ENCODE results near the gene CTSC. TPM values are rescaled to one million over a fixed set of nuclear protein-coding genes. Genes with fewer than 3 reads are reported as not detected.

The CTSC gene
- total RNA-seq, 1 experiment from 2014 or later, result 80.2 TPM

DNA sequence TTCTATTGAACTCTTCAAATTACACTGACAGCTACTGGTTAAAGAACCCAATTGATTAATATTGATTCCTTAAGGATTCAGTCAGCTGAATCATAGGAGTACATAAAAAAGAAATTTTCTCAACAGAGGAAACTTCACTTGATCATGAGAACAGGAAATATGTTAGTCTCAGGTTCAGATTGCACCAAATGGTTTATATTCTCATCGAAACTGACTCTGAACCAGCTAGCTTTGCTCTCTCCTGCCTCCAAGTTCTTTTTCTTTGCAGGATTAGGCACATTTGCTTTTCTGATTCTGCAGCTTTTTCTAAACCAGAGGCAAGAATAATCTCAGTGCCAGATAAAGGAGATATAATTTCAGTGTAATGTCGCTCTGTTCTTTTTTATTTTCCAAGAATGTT, 33.2 kb upstream of the CTSC start:
- POLR2A ChIA-PET, result no interaction called here
- no peak for TF ChIP-seq POLR2AphosphoS5 (IDR thresholded peaks at IDR 0.05; ENCODE audit: low read depth, low read length)
- TF ChIP-seq TCF7L2 (IDR thresholded peaks at IDR 0.05; ENCODE audit: low read depth, low read length), result no peak
- no peak for DNase-seq (ENCODE audit: low read depth, low spot score)
- no peaks in the 10 kb centered on the region for H3K27me3 ChIP-seq (ENCODE audit: control insufficient read depth, insufficient read depth, low read length)
- CTCF ChIA-PET, result no interaction called here
- ATAC-seq, result no peak
- in situ Hi-C loops (cut with HindIII; ENCODE audit: low pct_unique_long_range_greater_than_20kb, low sequenced_read_pairs) (no loop called here), intact Hi-C loops (cut with micrococcal nuclease; ENCODE audit: unreplicated experiment) (no loop called here)
- H3K4me1 ChIP-seq (ENCODE audit: control insufficient read depth, insufficient read depth, low read length), result no peaks in the 10 kb centered on the region
- H3K4me3 ChIP-seq (ENCODE audit: low read depth in 2 of 2, low read length in 2 of 2), result no peak overlapping the region
- no TSS peak for BruUV-seq (replicated peaks)
- H3K9me3 ChIP-seq (ENCODE audit: control insufficient read depth, insufficient read depth, low read depth, low read length), result no peaks in the 10 kb centered on the region
- H3K27ac ChIP-seq (ENCODE audit: low read length), result no peak overlapping the region
- H3K36me3 ChIP-seq (ENCODE audit: control insufficient read depth, insufficient read depth, low read length), result no peaks in the 10 kb centered on the region

DNA sequence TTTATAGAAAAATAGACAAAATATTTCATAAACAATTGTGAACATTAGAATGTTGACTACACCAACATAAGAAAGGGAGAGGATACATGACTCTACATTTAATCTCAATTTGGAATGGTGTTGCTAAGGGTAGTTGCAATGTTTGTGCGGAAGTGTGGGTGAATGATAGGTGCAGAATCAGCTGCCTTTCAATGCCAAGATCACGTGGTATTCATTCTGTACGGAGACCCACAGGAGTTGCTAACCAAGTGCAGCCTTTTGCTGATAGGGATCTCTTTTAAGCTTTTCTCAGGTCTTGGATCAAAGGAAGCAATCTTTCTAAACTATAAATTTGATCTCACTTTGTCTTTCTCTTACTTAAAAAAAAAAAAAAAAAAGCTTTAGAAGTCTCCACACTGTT, 29.8 kb upstream of the CTSC start:
- BruUV-seq (replicated peaks), result no TSS peak
- ATAC-seq, result no peak
- TF ChIP-seq CTCF (IDR thresholded peaks at IDR 0.05) (no peak), SIN3A (IDR thresholded peaks at IDR 0.05; ENCODE audit: borderline replicate concordance, insufficient read depth, low read depth, low read length) (no peak), POLR2AphosphoS5 (IDR thresholded peaks at IDR 0.05; ENCODE audit: low read depth, low read length) (no peak), TCF7L2 (IDR thresholded peaks at IDR 0.05; ENCODE audit: low read depth, low read length) (no peak)
- TF ChIP-seq, protein P1, sequence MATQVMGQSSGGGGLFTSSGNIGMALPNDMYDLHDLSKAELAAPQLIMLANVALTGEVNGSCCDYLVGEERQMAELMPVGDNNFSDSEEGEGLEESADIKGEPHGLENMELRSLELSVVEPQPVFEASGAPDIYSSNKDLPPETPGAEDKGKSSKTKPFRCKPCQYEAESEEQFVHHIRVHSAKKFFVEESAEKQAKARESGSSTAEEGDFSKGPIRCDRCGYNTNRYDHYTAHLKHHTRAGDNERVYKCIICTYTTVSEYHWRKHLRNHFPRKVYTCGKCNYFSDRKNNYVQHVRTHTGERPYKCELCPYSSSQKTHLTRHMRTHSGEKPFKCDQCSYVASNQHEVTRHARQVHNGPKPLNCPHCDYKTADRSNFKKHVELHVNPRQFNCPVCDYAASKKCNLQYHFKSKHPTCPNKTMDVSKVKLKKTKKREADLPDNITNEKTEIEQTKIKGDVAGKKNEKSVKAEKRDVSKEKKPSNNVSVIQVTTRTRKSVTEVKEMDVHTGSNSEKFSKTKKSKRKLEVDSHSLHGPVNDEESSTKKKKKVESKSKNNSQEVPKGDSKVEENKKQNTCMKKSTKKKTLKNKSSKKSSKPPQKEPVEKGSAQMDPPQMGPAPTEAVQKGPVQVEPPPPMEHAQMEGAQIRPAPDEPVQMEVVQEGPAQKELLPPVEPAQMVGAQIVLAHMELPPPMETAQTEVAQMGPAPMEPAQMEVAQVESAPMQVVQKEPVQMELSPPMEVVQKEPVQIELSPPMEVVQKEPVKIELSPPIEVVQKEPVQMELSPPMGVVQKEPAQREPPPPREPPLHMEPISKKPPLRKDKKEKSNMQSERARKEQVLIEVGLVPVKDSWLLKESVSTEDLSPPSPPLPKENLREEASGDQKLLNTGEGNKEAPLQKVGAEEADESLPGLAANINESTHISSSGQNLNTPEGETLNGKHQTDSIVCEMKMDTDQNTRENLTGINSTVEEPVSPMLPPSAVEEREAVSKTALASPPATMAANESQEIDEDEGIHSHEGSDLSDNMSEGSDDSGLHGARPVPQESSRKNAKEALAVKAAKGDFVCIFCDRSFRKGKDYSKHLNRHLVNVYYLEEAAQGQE (IDR thresholded peaks at IDR 0.05; ENCODE audit: insufficient read depth in 1 of 2, low read depth in 2 of 2, low read length in 1 of 2), result no peak
- no peak overlapping the region for H3K27ac ChIP-seq (ENCODE audit: low read length)
- DNase-seq (ENCODE audit: low read depth, low spot score), result no peak
- H3K4me1 ChIP-seq (ENCODE audit: control insufficient read depth, insufficient read depth, low read length), result no peaks in the 10 kb centered on the region
- in situ Hi-C loops (cut with HindIII; ENCODE audit: low pct_unique_long_range_greater_than_20kb, low sequenced_read_pairs) (no loop called here), intact Hi-C loops (cut with micrococcal nuclease; ENCODE audit: unreplicated experiment) (no loop called here)
- no peak overlapping the region for H3K4me3 ChIP-seq (ENCODE audit: low read depth in 2 of 2, low read length in 2 of 2)
- H3K36me3 ChIP-seq (ENCODE audit: control insufficient read depth, insufficient read depth, low read length), result no peaks in the 10 kb centered on the region
- POLR2A ChIA-PET, result no interaction called here
- H3K27me3 ChIP-seq (ENCODE audit: control insufficient read depth, insufficient read depth, low read length), result no peaks in the 10 kb centered on the region
- CTCF ChIA-PET, result no interaction called here
- no peaks in the 10 kb centered on the region for H3K9me3 ChIP-seq (ENCODE audit: control insufficient read depth, insufficient read depth, low read depth, low read length)

DNA sequence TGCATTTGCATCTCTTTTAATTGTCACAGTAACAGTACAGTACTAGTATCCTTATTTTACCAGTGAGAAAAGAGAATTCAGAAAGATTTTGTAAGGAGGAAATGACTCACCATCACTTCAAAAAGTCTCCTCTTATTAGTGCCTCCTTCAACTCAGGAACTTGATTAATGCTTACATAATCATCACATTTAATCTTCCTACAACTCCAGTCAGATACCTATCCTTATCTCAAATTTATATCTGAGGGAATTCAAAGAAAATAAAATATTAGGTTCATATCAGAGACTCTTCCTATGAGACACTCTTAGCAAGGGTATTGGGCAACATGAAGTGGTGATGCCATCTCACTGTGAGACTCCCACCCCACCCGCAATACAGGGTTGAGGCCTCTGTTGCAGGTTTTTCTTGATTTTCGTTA, 26.1 kb upstream of the CTSC start:
- Histone ChIP-seq H3K9me3 (ENCODE audit: control insufficient read depth, insufficient read depth, low read depth, low read length) (no peaks in the 10 kb centered on the region), H3K27ac (ENCODE audit: low read length) (no peak overlapping the region), H3K36me3 (ENCODE audit: control insufficient read depth, insufficient read depth, low read length) (no peaks in the 10 kb centered on the region), H3K27me3 (ENCODE audit: control insufficient read depth, insufficient read depth, low read length) (no peaks in the 10 kb centered on the region), H3K4me1 (ENCODE audit: control insufficient read depth, insufficient read depth, low read length) (no peaks in the 10 kb centered on the region), H3K4me3 (ENCODE audit: low read depth in 2 of 2, low read length in 2 of 2) (no peak overlapping the region)
- in situ Hi-C loops (cut with HindIII; ENCODE audit: low pct_unique_long_range_greater_than_20kb, low sequenced_read_pairs) (no loop called here), intact Hi-C loops (cut with micrococcal nuclease; ENCODE audit: unreplicated experiment) (no loop called here)
- DNase-seq (ENCODE audit: low read depth, low spot score) (no peak), ATAC-seq (no peak)
- CTCF ChIA-PET, result no interaction called here
- BruUV-seq (replicated peaks), result no TSS peak
- no peak for TF ChIP-seq POLR2AphosphoS5 (IDR thresholded peaks at IDR 0.05; ENCODE audit: low read depth, low read length)
- TF ChIP-seq, protein P1 (IDR thresholded peaks at IDR 0.05; ENCODE audit: insufficient read depth in 1 of 2, low read depth in 2 of 2, low read length in 1 of 2), result no peak
- POLR2A ChIA-PET, result no interaction called here
